IMR-90 (cell line): ENCODE results near the gene ABHD18. TPM values are rescaled to one million over a fixed set of nuclear protein-coding genes. Genes with fewer than 3 reads are reported as not detected.

Source experiments
- ATAC-seq: fragments of 200-7000 bp; cut with Tn5 transposase; 2 replicates; pipeline ENCODE4 v1.9.1; 2020; ENCODE audit warnings: low read depth, mild to moderate bottlenecking, moderate library complexity
- BruUV-seq: library from RNA; stranded (reverse); fragments of 400-500 nt; replicated peaks from 2 replicates; lab custom pipeline; 2021; lab: Mats Ljungman, UMichigan
- CTCF ChIA-PET: fragments of 300-600 bp; formaldehyde crosslinking; extraction: SDS; loops from one replicate; lab custom pipeline; 2021; ENCODE audit warnings: antibody characterized with exemption; lab: Yijun Ruan, JAX
- POLR2A ChIA-PET: fragments of 300-600 bp; sonication (Branson Sonifier 250); formaldehyde crosslinking; loops from one replicate; lab custom pipeline; 2022; ENCODE audit warnings: antibody characterized with exemption; ENCODE audit not compliant: unreplicated experiment; lab: Charles Lee
- DNase-seq: peaks from one replicate; pipeline ENCODE4 v3.0.0; 2013
- H2AFZ ChIP-seq: replicated peaks from 2 replicates; pipeline ENCODE3; 2013; ENCODE audit warnings: low read length, mild to moderate bottlenecking; ENCODE audit not compliant: poor library complexity
- H2AK5ac ChIP-seq: 2 replicates; pipeline ENCODE4 v1.6.1; 2013; ENCODE audit warnings: low read depth, low read length, inconsistent platforms
- H2AK9ac ChIP-seq: replicated peaks from 2 replicates; pipeline ENCODE3; 2013; ENCODE audit warnings: mild to moderate bottlenecking, low read depth, low read length, moderate library complexity; ENCODE audit not compliant: poor library complexity
- H2BK120ac ChIP-seq: 2 replicates; pipeline ENCODE4 v1.6.1; 2013; ENCODE audit warnings: low read depth, low read length, inconsistent platforms
- H2BK15ac ChIP-seq: 3 replicates; pipeline ENCODE4 v1.6.1; 2013; ENCODE audit warnings: low read depth, low read length, inconsistent platforms
- H2BK20ac ChIP-seq: 2 replicates; pipeline ENCODE4 v1.6.1; 2013; ENCODE audit warnings: low read depth, mild to moderate bottlenecking, inconsistent platforms, low read length, moderate library complexity
- H2BK5ac ChIP-seq: 2 replicates; pipeline ENCODE4 v1.6.1; 2013; ENCODE audit warnings: mild to moderate bottlenecking, low read depth, low read length, inconsistent platforms; ENCODE audit not compliant: poor library complexity, severe bottlenecking
- H3K14ac ChIP-seq: replicated peaks from 2 replicates; pipeline ENCODE4 v1.6.1; 2013; ENCODE audit warnings: low read depth, low read length, inconsistent platforms
- H3K18ac ChIP-seq: 2 replicates; pipeline ENCODE4 v1.6.1; 2013; ENCODE audit warnings: low read depth, low read length, control low read depth
- H3K23ac ChIP-seq: 2 replicates; pipeline ENCODE4 v1.6.1; 2013; ENCODE audit warnings: low read depth, low read length, inconsistent platforms
- H3K27ac ChIP-seq: 2 replicates; pipeline ENCODE4 v1.5.1; 2013; ENCODE audit warnings: mild to moderate bottlenecking, control low read depth, low read length; ENCODE audit not compliant: insufficient read depth
- H3K27me3 ChIP-seq: 2 replicates; pipeline ENCODE4 v1.6.1; 2013; ENCODE audit warnings: low read length; ENCODE audit not compliant: control insufficient read depth, insufficient read depth
- H3K36me3 ChIP-seq: 2 replicates; pipeline ENCODE4 v1.6.1; 2013; ENCODE audit warnings: low read length, mixed read lengths; ENCODE audit not compliant: control insufficient read depth, insufficient read depth
- H3K4ac ChIP-seq: 2 replicates; pipeline ENCODE4 v1.6.1; 2013; ENCODE audit warnings: low read depth, low read length, inconsistent platforms
- H3K4me1 ChIP-seq: 2 replicates; pipeline ENCODE4 v1.6.1; 2013; ENCODE audit warnings: low read length, mixed read lengths; ENCODE audit not compliant: control insufficient read depth, insufficient read depth
- H3K4me2 ChIP-seq: 2 replicates; pipeline ENCODE4 v1.6.1; 2013; ENCODE audit warnings: low read depth, mild to moderate bottlenecking, control low read depth, low read length, moderate library complexity
- H3K4me3 ChIP-seq: 2 replicates; pipeline ENCODE4 v1.5.1; 2013; ENCODE audit warnings: low read depth, mild to moderate bottlenecking, control low read depth, low read length, moderate library complexity; ENCODE audit not compliant: insufficient read depth
- H3K56ac ChIP-seq: 2 replicates; pipeline ENCODE4 v1.6.1; 2013; ENCODE audit warnings: low read length, inconsistent platforms; ENCODE audit not compliant: insufficient read depth; ENCODE audit errors: extremely low read depth
- H3K79me1 ChIP-seq, 2 experiments: 2 replicates each; pipeline ENCODE4 v1.6.1; 2013; ENCODE audit warnings: low read length in 2 of 2, inconsistent platforms in 1 of 2, low read depth in 1 of 2
- H3K9ac ChIP-seq: 2 replicates; pipeline ENCODE4 v1.6.1; 2013; ENCODE audit warnings: low read depth, low read length, control low read depth
- H3K9me1 ChIP-seq: 2 replicates; pipeline ENCODE4 v1.6.1; 2013; ENCODE audit warnings: low read length, inconsistent platforms; ENCODE audit not compliant: insufficient read depth
- H3K9me3 ChIP-seq: 2 replicates; pipeline ENCODE4 v1.6.1; 2013; ENCODE audit warnings: low read length; ENCODE audit not compliant: control insufficient read depth, insufficient read depth
- H4K20me1 ChIP-seq: 2 replicates; pipeline ENCODE4 v1.6.1; 2013; ENCODE audit warnings: low read length, inconsistent platforms; ENCODE audit not compliant: insufficient read depth
- H4K5ac ChIP-seq: 2 replicates; pipeline ENCODE4 v1.6.1; 2013; ENCODE audit warnings: mild to moderate bottlenecking, low read depth, low read length, control low read depth
- H4K8ac ChIP-seq, 2 experiments: 2 replicates each; pipeline ENCODE4 v1.6.1; 2013; ENCODE audit warnings: low read depth in 2 of 2, low read length in 2 of 2, control low read depth in 1 of 2, inconsistent platforms in 1 of 2
- H4K91ac ChIP-seq: 2 replicates; pipeline ENCODE4 v1.6.1; 2013; ENCODE audit warnings: low read depth, low read length, inconsistent platforms; ENCODE audit not compliant: insufficient read depth
- BHLHE40 ChIP-seq: fragments of 150-350 bp; IDR thresholded peaks from 2 replicates; pipeline ENCODE4 v1.6.1; 2016; ENCODE audit warnings: mild to moderate bottlenecking, low read depth, low read length
- CEBPB ChIP-seq: IDR thresholded peaks from 2 replicates; pipeline ENCODE4 v1.6.1; 2012; ENCODE audit warnings: low read depth, low read length, improper control_type of control experiment
- CTCF ChIP-seq: conservative IDR thresholded peaks from 2 replicates; pipeline ENCODE4 v1.5.1; 2012; ENCODE audit warnings: mild to moderate bottlenecking, low read depth, low read length, improper control_type of control experiment
- MXI1 ChIP-seq: IDR thresholded peaks from 2 replicates; pipeline ENCODE4 v1.6.1; 2012; ENCODE audit warnings: low read depth, mild to moderate bottlenecking, low read length, moderate library complexity, borderline replicate concordance
- POLR2A ChIP-seq: IDR thresholded peaks from 2 replicates; pipeline ENCODE4 v1.6.1; 2012; ENCODE audit warnings: mild to moderate bottlenecking, low read depth, low read length
- RCOR1 ChIP-seq: IDR thresholded peaks from 2 replicates; pipeline ENCODE4 v1.6.1; 2012; ENCODE audit warnings: mild to moderate bottlenecking, low read length, improper control_type of control experiment; ENCODE audit not compliant: insufficient replicate concordance
- RFX5 ChIP-seq: IDR thresholded peaks from 2 replicates; pipeline ENCODE4 v1.8.0; 2012; ENCODE audit warnings: low read depth, mild to moderate bottlenecking, low read length, moderate library complexity
- WGBS, 2 experiments: methylation state at CpG; one replicate each; pipeline versions ENCODE4 v1.1.5 to v1.1.7; 2013; ENCODE audit warnings: missing lambda C conversion rate in 2 of 2; ENCODE audit not compliant: insufficient read length in 1 of 2; ENCODE audit errors: extremely low coverage in 2 of 2; 5-methylcytosine and 5-hydroxymethylcytosine counted together
- dilution Hi-C: fragments of 300-500 bp; cut with HindIII; formaldehyde crosslinking; loops from one replicate; pipeline ENCODE4 v1.14.3; 2018; ENCODE audit warnings: low sequenced_read_pairs; ENCODE audit not compliant: unreplicated experiment
- in situ Hi-C: fragments of 300-500 bp; cut with MboI; formaldehyde crosslinking; loops from 3 replicates; pipeline ENCODE4 v1.14.3; 2019; ENCODE audit warnings: low sequenced_read_pairs, inconsistent platforms, mixed read lengths
- intact Hi-C: fragments of 100-400 bp; cut with micrococcal nuclease; formaldehyde crosslinking; loops from 2 replicates; pipeline ENCODE4 v1.10.0; 2022
- polyA plus RNA-seq, 3 experiments: library from polyadenylated mRNA; depleted of rRNA; stranded (reverse); fragments of >200 nt; gene quantifications; 2 replicates each; pipeline ENCODE4 v1.2.3, GENCODE V29; 2012; ENCODE audit warnings: low replicate concordance in 1 of 3
- total RNA-seq: library from RNA; depleted of rRNA; stranded (reverse); fragments of >200 nt; gene quantifications from 2 replicates; pipeline ENCODE4 v1.2.3, GENCODE V29; 2012

Gene ABHD18
- total and polyA plus RNA-seq, 2 of the 4 experiments (the other 2 are of a cell fraction), result 2.4 to 4.3 TPM

DNA sequence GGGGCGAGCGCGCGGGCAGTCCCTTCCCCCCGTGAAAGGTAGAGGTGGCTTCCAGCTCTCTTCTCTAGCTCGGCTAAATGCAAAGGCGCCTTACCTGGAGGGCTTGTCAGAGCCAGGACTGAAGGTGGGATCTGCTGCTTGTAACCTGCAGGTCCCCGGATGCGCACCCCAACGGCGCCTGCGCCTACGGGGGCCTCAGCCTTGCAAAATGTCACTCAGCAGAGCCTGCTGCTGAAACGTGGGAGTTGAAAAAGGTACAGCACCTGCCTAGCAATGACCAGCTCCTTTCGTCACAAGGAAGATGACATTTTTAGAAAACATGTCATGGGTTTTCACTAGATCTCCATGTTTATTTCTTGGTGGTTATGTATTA is 583 bp downstream of the ABHD18 start (continued):
- TF ChIP-seq BHLHE40, result no peak

- CTCF ChIA-PET, result no interaction called here
Measured at GRCh38 chr4:127967141-127967775, 2.1 kb downstream of the ABHD18 start.

More at GRCh38 chr4:127967141-127967775, 2.1 kb downstream of the ABHD18 start:
- Histone ChIP-seq H4K5ac (no peak overlapping the region), H2BK120ac (no peak overlapping the region), H3K9me1 (peaks cover 2% of the 10 kb centered on the region; the same call in 1 of the 2 replicates), H3K4me2 (no peak overlapping the region; the same call in 1 of the 2 replicates), H3K27me3 (no peaks in the 10 kb centered on the region), H3K79me1 (peaks cover 15 to 55% of the 10 kb centered on the region in 2 experiments), H2BK15ac (no peak overlapping the region), H3K56ac (no peak overlapping the region), H2BK20ac (no peak overlapping the region), H3K4me3 (no peak overlapping the region), H3K18ac (no peak overlapping the region), H3K4ac (no peak overlapping the region), H3K23ac (no peak overlapping the region), H2BK5ac (no peak overlapping the region), H2AK5ac (no peak overlapping the region), H4K91ac (no peak overlapping the region), H3K27ac (no peak overlapping the region), H4K20me1 (no peaks in the 10 kb centered on the region), H3K9ac (no peak overlapping the region), H3K9me3 (no peaks in the 10 kb centered on the region), H3K36me3 (0 out of 2 replicates have a peak, but pooled peaks cover 2% of the 10 kb centered on the region), H3K4me1 (no peaks in the 10 kb centered on the region), H3K14ac (no peak overlapping the region), H2AK9ac (no peak overlapping the region), H4K8ac (no peak overlapping the region), H2AFZ (no peak overlapping the region)
- dilution Hi-C loops, result no loop called here
- BruUV-seq, result no TSS peak
- ATAC-seq (no peak), DNase-seq (peak; percentile 66)
- TF ChIP-seq POLR2A, result no peak
- no peak for TF ChIP-seq RFX5
- TF ChIP-seq BHLHE40, result no peak
- TF ChIP-seq CTCF, result no peak
- TF ChIP-seq CEBPB, result no peak
- TF ChIP-seq RCOR1, result no peak
- TF ChIP-seq MXI1, result no peak
- intact Hi-C loops, result loop anchor here (10.0 kb wide), 1 partner anchor 182 kb away; the partner anchor contains the start of gene HSPA4L
- POLR2A ChIA-PET, result no interaction called here
- no CpG with 5 or more reads among the region's 1 CpG for WGBS, 2 experiments
- in situ Hi-C loops, result no loop called here
